Inflammatory macrophage treated with lipopolysaccharide for 4 hours (primary cell): ENCODE measurements around the gene SMS.
"Not testable (repeated sequence)": the region's sequence is repeated elsewhere in the genome, so short reads cannot be mapped to it uniquely, and the experiment has no call there.

Experiments used
- DNase-seq: peaks from one replicate; pipeline ENCODE4 v3.0.0-alpha.2; 2020

Gene SMS

GRCh38 chrX:21940356-21940829 is at the start of gene SMS:
Gene SMS, plus strand, starts transcription at chrX:21940709. Its CDS starts 116 bp downstream, at chrX:21940825.
- peak; percentile 82 for DNase-seq

GRCh38 chrX:21905313-21905712 is 35.2 kb upstream of the SMS start:
- no peak for DNase-seq

DNA sequence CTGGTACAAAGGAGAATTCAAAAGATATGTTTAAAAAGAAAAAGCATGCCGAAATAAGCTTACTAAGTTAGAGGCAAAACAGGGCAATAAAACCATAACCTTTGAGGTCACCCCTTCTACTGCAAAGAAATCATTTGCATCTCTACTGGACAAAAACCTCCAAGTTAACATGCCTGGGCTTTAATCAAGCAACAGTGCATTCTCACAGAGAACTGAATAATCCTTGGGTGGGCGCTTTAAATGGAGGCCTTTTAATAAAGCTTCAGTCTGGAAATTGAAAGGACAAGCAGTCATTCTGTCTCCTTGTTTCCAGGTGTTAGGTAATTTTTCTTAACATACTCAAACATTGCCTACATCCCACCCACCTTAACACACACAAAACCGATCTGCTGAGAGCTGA is 34.6 kb upstream of the SMS start:
- DNase-seq = no peak

- DNase-seq = no peak
Observed at GRCh38 chrX:21907260-21907659, 33.2 kb upstream of the SMS start.

DNA sequence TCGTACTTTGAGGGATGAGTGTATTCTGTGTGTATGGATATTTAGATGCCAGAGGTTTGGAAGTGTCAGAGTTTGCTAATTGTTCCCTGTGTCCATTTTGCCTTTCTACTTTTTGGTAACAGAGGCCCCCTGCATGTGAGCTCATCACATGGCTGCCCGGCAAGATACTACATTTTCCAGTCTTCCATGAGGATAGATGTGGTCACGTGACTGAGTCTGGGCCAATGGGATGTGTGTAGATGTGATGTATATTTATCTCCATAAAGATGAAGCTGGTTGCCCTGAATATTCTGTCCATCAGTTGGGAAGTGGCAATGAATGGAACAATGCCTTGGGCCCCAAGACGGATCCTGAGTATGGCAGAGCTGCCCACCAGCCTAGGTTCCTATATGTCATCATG is 29.0 kb upstream of the SMS start:
- DNase-seq = no peak

- no peak for DNase-seq
Observed at GRCh38 chrX:21912220-21912619, 28.3 kb upstream of the SMS start.

DNA sequence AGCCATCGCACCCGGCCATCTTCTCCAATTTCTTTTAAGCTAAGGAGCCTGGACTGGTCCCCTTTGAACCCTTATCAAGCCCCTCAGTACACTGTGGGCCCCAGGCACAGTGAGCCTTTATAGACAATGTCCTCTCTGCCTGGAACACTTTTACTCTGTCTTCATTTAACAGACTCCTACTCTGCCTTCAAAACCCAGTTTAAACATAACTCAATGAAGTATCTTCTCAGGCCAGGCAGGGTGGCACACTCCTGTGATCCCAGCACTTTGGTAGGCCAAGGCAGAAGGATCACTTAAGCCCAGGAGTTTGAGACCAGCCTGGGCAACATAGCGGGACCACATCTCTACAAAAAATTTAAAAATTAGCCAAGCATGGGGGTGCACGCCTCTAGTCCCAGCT is 27.5 kb upstream of the SMS start:
- DNase-seq = no peak

DNA sequence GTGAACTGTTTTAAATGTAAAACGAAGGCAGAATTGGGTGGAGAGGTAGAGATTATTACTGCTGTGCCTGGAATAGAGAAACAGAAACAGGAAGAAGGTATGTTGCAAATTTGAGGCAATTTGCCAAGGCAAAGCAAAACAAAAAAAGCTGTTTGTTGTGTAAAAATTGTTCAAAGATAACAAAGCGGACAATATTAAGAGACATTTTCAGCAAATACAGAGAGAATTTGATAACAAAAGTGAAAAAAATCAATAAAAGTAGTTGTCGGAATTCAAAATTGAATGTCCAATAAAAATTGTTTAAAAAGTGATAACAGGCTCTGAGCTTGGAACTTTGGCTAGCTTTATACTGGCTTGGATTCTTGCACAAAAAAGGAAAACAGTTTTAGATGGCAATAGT is 14.4 kb upstream of the SMS start:
- peak; percentile 71 for DNase-seq

DNA sequence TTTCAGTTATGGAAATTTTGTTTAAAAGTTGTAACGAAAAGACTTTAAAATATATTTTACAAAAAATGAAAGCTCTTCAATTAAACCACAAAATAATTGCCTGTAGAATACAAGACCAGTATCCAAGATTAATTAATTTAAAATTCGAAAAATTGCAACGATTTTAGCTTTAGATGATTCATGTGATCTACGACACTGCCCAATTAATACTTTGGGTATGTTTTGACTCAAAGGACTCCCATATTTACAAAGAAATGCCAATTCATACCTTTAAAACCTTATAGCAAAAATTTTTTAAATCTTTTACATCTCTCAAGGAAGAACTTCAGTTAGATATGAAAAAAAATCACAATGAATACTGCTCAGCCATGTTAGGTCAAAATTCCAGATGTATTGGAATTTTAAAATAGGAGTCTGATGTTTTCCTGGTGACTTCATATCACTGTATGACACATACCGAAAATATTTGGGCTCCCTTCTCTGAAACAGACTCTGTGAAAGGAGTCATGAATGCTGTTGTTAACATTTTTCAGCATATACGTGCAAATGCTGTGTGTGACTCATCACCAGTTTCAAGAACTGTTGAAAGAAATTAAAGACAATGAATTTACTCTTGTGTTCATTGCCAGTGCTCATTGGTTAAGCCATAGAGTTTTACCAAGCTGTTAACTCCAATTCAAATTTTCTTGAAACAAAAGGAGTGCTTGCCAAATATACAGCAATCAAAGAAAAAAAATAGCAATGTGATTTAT is 13.8 kb upstream of the SMS start:
- DNase-seq = peak; percentile 83

GRCh38 chrX:21929209-21929608 is 11.3 kb upstream of the SMS start:
- DNase-seq = peak; percentile 32

GRCh38 chrX:21930986-21931385 is 9.5 kb upstream of the SMS start:
- no peak for DNase-seq

GRCh38 chrX:21932292-21933002 is 8.1 kb upstream of the SMS start:
- DNase-seq = peak; percentile 94

DNA sequence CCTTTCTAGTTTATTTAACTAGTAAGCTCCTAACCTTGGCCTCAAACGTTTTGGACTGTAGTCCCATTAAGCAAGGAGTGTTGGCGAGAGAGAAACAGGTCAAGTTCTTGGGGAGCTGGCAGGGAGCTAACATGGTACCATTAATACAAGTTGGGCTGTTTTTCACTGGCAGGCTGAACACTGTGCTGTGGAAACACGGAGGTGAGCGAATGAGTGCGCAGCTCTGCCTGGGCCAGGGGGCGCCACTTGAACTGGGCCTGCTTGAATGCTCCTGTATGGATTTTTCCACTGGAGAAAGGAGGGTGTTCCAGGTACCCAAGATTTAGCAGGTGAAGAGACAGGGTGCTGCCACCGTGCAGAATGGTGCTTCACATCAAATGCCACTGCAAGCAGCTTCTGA is 7.4 kb upstream of the SMS start:
- DNase-seq = no peak

- no peak for DNase-seq
Observed at GRCh38 chrX:21934414-21934813, 6.1 kb upstream of the SMS start.

- no peak for DNase-seq
Observed at GRCh38 chrX:21939906-21940305, 603 bp upstream of the SMS start.

DNA sequence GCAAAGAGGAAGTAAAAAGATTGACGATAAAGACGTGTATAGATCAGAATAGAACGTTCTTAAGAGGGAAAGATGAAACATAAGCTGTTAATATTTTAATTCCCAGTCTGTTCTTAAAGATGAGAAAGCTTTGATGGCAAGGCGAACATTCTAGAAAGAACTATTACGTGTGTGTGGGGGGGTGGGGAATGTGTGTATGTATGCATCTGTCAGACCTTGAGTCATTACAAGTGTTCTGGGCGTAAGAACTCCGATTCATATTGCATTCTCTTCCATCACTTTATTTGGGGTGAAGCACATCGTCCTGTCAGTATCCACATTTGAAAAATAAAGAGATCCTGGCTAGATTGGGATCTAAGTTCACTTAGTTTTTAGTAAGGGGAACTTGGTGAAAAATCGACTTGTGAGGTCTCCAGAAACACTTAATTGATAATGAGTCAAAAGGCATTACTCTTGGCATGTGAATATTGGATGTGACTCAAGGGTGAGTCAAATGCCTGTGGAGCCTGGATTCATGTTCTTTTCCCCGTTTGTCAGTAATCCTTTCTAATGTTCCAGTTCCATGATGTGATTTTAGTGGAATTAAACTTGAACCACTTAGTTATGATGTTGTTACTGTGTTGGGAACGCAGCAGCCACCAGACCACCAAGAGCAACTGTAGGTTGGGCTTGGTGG is 3.1 kb downstream of the SMS start:
- DNase-seq = no peak

DNA sequence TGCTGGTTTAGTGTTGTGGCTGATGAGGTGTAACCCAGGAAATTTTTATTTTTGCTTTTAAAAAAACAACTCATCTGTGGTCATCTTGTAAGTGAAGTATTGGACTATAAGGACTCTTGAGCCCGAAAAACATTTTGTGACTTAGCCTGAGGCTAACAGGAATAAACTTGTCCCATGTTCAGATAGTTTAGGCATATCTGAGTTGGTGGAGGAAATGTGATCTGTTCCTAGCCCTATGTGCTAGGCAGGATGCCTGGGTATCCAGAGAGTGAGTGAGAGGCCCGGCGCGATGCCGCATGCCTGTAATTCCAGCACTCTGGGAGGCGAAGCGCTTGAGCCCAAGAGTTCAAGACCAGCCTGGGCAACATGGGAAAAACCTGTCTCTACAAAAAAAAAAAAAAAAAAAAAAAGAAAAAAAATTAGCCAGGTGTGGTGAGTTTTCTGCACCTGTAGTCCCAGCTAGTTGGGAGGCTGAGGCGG is 3.7 kb downstream of the SMS start:
- DNase-seq = no peak

GRCh38 chrX:21946925-21947641 is 6.6 kb downstream of the SMS start:
- DNase-seq = no peak

GRCh38 chrX:21947671-21948070 is 7.2 kb downstream of the SMS start:
- DNase-seq = no peak

GRCh38 chrX:21948897-21949578 is 8.5 kb downstream of the SMS start:
- no peak for DNase-seq

DNA sequence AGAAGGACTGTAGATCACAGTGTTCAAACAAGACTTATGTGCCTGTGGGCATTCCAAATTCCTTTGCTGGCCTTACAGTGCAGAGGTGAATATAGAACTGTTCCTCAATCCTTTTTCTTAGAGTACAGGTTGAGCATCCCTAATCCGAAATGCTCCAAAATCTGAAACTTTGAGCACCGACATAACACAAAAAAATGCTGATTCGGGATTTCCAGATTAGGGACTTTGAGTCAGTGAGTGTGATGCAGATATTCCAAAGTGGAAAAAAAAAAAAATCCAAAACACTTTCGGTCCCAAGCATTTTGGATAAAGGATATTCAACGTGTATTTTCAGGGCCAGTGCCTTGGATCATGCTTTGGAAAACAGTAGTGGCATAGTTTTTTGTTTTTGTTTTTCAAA is 9.2 kb downstream of the SMS start:
- no peak for DNase-seq

DNA sequence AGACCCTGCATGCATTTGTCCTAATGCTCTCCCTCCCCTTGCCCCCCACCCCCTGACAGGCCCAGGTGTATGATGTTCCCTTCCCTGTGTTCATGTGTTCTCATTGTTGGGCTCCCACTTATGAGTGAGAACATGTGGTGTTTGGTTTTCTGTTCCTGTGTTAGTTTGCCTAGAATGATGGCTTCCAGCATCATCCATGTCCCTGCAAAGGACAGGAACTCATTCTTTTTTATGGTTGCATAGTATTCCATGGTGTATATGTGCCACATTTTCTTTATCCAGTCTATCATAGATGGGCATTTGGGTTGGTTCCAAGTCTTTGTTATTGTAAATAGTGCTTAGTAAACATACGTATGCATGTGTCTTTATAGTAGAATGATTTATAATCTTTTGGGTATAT is 10.0 kb downstream of the SMS start:
- not testable (repeated sequence) for DNase-seq
